HFFc6 (cell line): ENCODE data around the gene SNIP1. TPM values are rescaled to one million over a fixed set of nuclear protein-coding genes. Genes with fewer than 3 reads are reported as not detected.

ENCODE experiments used
- DNase-seq: peaks from one replicate; pipeline ENCODE4 v3.0.0-alpha.2; 2018
- H3K27ac Mint-ChIP-seq: 2 replicates; pipeline ENCODE4 v1.8.0; 2020; ENCODE audit warnings: mild to moderate bottlenecking, mixed read lengths
- H3K27me3 Mint-ChIP-seq: 2 replicates; pipeline ENCODE4 v1.8.0; 2021; ENCODE audit warnings: mild to moderate bottlenecking, moderate library complexity, mixed read lengths; ENCODE audit not compliant: insufficient read depth
- H3K36me3 Mint-ChIP-seq: 2 replicates; pipeline ENCODE4 v1.8.0; 2021; ENCODE audit warnings: low read depth, mixed read lengths
- H3K4me1 Mint-ChIP-seq: 2 replicates; pipeline ENCODE4 v1.8.0; 2020; ENCODE audit warnings: low read depth, mixed read lengths
- H3K4me3 Mint-ChIP-seq: 2 replicates; pipeline ENCODE4 v1.8.0; 2020; ENCODE audit warnings: mild to moderate bottlenecking, moderate library complexity, mixed read lengths
- H3K9me3 Mint-ChIP-seq: 2 replicates; pipeline ENCODE4 v1.8.0; 2020; ENCODE audit warnings: mild to moderate bottlenecking, mixed read lengths
- long read RNA-seq: library from polyadenylated mRNA; unstranded; transcript quantifications from one replicate; pipeline ENCODE4 v2.0.0, GENCODE V29; 2019
- total RNA-seq, 6 experiments: library from RNA; stranded (reverse); fragmentation: NEBNext Ultra II Directional; extraction: Animal tissue kit (Norgen Biotek cat#: 25700); gene quantifications; 2 replicates in 1 of 6; 3 replicates in 5 of 6; pipeline ENCODE4 v1.2.3, GENCODE V29; 2021
- TF ChIP-seq, protein P1 (sequence below): fragments of 200-600 bp; sonication (generic); IDR thresholded peaks from 2 replicates; pipeline ENCODE4 v1.5.0; 2021; ENCODE audit warnings: antibody characterized with exemption, mild to moderate bottlenecking

The SNIP1 gene, protein sequence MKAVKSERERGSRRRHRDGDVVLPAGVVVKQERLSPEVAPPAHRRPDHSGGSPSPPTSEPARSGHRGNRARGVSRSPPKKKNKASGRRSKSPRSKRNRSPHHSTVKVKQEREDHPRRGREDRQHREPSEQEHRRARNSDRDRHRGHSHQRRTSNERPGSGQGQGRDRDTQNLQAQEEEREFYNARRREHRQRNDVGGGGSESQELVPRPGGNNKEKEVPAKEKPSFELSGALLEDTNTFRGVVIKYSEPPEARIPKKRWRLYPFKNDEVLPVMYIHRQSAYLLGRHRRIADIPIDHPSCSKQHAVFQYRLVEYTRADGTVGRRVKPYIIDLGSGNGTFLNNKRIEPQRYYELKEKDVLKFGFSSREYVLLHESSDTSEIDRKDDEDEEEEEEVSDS
- total RNA-seq, result 10 to 100 TPM; 15.7 to 19.3 (median 18.0) TPM
- long read RNA-seq, full-length matches to known transcripts, result 8 of 9 reads
- long read RNA-seq, partial matches to known transcripts, result 0 of 9 reads
- long read RNA-seq, other reads (novel, unspliced or antisense), result 1 of 9 reads

DNA sequence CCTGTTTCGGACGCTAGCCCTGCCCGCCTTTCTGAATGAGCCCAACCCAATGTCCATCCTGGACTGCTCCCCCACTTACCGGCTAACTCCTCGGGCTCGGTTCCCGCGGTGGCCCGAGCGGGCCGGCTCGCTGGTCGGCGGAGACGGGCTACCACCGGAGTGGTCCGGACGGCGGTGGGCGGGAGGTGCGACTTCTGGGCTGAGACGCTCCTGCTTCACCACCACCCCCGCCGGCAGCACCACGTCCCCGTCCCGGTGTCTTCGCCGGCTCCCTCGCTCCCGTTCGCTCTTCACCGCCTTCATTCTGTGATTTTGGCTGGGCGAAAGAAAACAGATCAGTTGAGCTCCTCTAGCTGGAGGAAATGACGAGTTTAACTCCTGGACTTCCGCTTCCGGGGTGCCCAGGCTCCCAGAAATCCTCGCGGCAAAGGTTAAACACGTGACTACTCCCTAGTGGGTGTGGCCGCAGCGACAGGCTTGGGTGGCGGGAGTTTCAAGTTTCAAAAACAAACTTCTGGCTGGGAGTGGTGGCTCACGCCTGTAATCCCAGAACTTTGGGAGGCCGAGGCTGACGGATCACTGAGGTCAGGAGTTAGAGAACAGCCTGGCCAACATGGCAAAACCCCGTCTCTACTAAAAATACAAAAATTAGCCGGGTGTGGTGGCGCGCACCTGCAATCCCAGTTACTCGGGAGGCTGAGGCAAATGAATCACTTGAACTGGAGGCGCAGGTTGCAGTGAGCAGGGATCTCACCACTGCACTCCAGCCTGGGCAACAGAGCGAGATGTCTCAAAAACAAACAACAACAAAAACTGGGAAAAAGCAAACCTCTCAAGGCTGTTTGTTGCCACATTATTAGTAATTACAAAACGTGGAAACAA is at the start of gene SNIP1:
Gene SNIP1 (minus strand): TSS at position 367 of the 882 bp plus-strand sequence. CDS start 64 bp downstream, at position 303.
- DNase-seq, result peak; percentile 92
- Mint-ChIP-seq H3K27me3 (peaks cover 4% of the 10 kb centered on the region; the same call in 1 of the 2 replicates), H3K36me3 (peaks cover 34% of the 10 kb centered on the region), H3K9me3 (peaks cover 4% of the 10 kb centered on the region; the same call in 1 of the 2 replicates), H3K27ac (peak within 1 kb of the TSS; percentile 98), H3K4me1 (peaks cover 43% of the 10 kb centered on the region), H3K4me3 (peak within 1 kb of the TSS; percentile 97)
- TF ChIP-seq, protein P1, sequence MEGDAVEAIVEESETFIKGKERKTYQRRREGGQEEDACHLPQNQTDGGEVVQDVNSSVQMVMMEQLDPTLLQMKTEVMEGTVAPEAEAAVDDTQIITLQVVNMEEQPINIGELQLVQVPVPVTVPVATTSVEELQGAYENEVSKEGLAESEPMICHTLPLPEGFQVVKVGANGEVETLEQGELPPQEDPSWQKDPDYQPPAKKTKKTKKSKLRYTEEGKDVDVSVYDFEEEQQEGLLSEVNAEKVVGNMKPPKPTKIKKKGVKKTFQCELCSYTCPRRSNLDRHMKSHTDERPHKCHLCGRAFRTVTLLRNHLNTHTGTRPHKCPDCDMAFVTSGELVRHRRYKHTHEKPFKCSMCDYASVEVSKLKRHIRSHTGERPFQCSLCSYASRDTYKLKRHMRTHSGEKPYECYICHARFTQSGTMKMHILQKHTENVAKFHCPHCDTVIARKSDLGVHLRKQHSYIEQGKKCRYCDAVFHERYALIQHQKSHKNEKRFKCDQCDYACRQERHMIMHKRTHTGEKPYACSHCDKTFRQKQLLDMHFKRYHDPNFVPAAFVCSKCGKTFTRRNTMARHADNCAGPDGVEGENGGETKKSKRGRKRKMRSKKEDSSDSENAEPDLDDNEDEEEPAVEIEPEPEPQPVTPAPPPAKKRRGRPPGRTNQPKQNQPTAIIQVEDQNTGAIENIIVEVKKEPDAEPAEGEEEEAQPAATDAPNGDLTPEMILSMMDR, result no peak

DNA sequence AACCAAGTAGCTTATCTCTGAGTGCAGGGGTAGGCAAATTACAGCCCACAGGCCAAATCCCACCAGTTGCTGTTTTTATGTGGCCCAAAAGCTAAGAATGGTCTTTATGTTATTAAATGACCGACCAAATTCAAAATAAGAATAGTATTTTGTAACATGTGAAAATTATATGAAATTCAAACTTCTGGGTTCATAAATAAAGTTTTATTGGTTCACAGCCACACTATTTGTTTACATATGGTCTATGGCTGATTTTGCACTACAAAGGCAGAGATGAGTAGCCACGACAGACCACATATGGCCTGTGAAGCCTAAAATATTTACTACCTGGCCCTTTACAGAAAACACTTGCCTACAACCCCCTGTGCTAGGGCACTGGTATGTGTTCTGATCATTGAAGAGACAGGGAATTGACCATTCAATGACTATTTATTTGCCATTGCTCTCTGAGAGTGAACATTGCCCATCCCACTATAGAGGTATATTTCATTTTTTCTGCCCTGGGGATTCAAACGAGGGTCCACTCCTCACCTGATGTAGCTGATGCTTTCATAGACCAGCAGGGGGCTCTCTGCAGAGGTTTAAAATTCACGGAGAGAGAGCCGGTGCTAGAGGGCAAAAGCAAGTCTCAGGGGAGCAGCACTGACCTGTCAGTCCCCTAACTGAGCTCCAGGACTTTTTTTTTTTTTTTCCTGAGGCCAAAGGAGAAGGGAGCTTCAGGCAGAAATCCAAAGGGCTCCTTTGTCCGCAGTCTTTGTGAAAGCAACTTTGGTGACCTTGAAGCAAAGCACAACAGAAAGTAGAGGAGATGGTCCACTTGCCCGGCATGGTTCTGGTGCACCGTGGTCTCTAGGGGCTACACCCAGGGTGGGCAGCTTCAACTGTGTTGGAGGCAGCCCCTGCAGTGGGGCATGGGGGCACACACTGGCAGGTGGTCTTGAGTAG is 48.9 kb upstream of the SNIP1 start:
- peaks cover 31% of the 10 kb centered on the region for H3K27me3 Mint-ChIP-seq

DNA sequence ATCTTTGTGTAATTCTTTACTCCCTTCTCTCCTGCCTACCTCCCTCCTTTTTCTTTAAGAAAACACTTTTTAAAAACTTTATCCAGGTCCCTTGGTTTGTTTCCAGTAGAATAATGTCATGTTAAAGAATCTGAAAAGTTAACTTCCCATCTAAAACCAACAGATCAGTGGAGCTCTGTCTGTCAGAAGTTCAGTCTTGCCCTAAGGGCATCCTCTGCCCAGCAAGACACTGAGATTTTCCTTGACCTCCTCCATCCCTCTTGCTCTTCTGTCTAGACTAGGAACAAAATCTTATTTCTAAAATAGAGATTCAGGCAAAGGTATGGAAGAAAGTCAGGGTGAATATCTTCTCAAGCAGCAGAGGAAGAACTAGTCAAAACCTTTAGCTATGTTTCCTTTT is 47.3 kb upstream of the SNIP1 start:
- Mint-ChIP-seq H3K4me1 (peaks cover 18% of the 10 kb centered on the region), H3K36me3 (no peaks in the 10 kb centered on the region), H3K4me3 (no peak overlapping the region), H3K27me3 (peaks cover 31% of the 10 kb centered on the region), H3K27ac (no peak overlapping the region), H3K9me3 (no peaks in the 10 kb centered on the region)
- DNase-seq, result no peak
- TF ChIP-seq, protein P1, result no peak

More for the DNA sequence above, 48.9 kb upstream of the SNIP1 start:
- TF ChIP-seq, protein P1, result peak; percentile 84
- peaks cover 14% of the 10 kb centered on the region for H3K4me1 Mint-ChIP-seq
- no peak overlapping the region for H3K27ac Mint-ChIP-seq
- H3K9me3 Mint-ChIP-seq, result no peaks in the 10 kb centered on the region
- no peak for DNase-seq
- no peaks in the 10 kb centered on the region for H3K36me3 Mint-ChIP-seq
- no peak overlapping the region for H3K4me3 Mint-ChIP-seq

DNA sequence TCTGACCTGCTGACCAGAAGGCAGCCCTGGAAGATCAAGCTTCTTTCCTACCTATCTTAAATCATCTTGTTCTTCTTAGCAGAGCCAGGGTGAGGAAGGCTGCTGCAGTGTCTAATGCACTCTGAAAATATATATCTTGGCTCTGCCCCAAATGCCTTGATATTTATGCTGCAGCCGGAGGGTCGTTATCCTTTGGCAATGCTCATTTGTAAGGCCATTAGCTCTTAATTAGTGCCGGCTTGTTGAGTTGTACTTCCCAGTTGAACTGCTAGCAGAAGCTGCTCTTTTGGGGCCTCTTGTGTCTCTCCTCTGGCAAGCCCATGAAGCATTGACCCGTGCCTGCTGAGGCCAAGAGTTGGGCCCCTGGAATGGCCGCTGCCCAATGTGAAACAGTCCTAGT is 45.8 kb upstream of the SNIP1 start:
- no peak overlapping the region for H3K27ac Mint-ChIP-seq
- peaks cover 16% of the 10 kb centered on the region for H3K4me1 Mint-ChIP-seq
- no peak for DNase-seq
- TF ChIP-seq, protein P1, result no peak
- no peak overlapping the region for H3K4me3 Mint-ChIP-seq
- peaks cover 8% of the 10 kb centered on the region for H3K36me3 Mint-ChIP-seq
- no peaks in the 10 kb centered on the region for H3K9me3 Mint-ChIP-seq
- H3K27me3 Mint-ChIP-seq, result peaks cover 32% of the 10 kb centered on the region
